Measurements from ENCODE around the gene UIMC1. TPM values are rescaled to one million over a fixed set of nuclear protein-coding genes. Genes with fewer than 3 reads are reported as not detected.

The UIMC1 gene
- total RNA-seq, 1 donor from 2014 or later: 36.1 TPM

- H3K9me3 ChIP-seq (ENCODE audit: insufficient read depth, low read depth, low read length): no peaks in the 10 kb centered on the region
- no peaks in the 10 kb centered on the region for H3K36me3 ChIP-seq (ENCODE audit: insufficient read depth, low read length)
- H3K4me1 Mint-ChIP-seq (ENCODE audit: low read depth, unreplicated experiment): peaks cover 3% of the 10 kb centered on the region
- H3K4me2 ChIP-seq (ENCODE audit: low read length): no peak overlapping the region
- TF ChIP-seq EZH2 (IDR thresholded peaks at IDR 0.05; ENCODE audit: insufficient read depth, low read length): no peak
- TF ChIP-seq CTCF (IDR thresholded peaks at IDR 0.05; ENCODE audit: insufficient read depth, low read depth, low read length): no peak
- no peak overlapping the region for H3K4me3 Mint-ChIP-seq (ENCODE audit: unreplicated experiment)
- H3K9ac ChIP-seq (ENCODE audit: low read length): no peak overlapping the region
- no peaks in the 10 kb centered on the region for H3K79me2 ChIP-seq (ENCODE audit: insufficient read depth, low read length)
- H4K20me1 ChIP-seq (ENCODE audit: insufficient read depth, low read length): no peaks in the 10 kb centered on the region
- peaks cover 20% of the 10 kb centered on the region for H3K27me3 ChIP-seq (ENCODE audit: insufficient read depth, low read length)
- H3K4me1 ChIP-seq (ENCODE audit: insufficient read depth, low read length): no peaks in the 10 kb centered on the region
- H3K9me3 Mint-ChIP-seq (ENCODE audit: unreplicated experiment): peaks cover 7% of the 10 kb centered on the region
- peaks cover 85% of the 10 kb centered on the region for H3K27me3 Mint-ChIP-seq (ENCODE audit: low read depth, unreplicated experiment)
- no peak overlapping the region for H3K4me3 ChIP-seq (ENCODE audit: insufficient read depth, low read depth, low read length)
- no peak for DNase-seq (ENCODE audit: low read depth)
- H3K36me3 Mint-ChIP-seq (ENCODE audit: low read depth, unreplicated experiment): peaks cover 6% of the 10 kb centered on the region
- FAIRE-seq: no peak
- H3K27ac ChIP-seq (ENCODE audit: low read depth, low read length): no peak overlapping the region
- H2AFZ ChIP-seq (ENCODE audit: low read depth, low read length): no peak overlapping the region
- H3K27ac Mint-ChIP-seq (ENCODE audit: unreplicated experiment): no peak overlapping the region
Measured at GRCh38 chr5:176892663-176893062, 113.9 kb downstream of the UIMC1 start.

GRCh38 chr5:176891331-176891958, 115.1 kb downstream of the UIMC1 start:
- FAIRE-seq: no peak
- H3K9me3 Mint-ChIP-seq (ENCODE audit: unreplicated experiment): peaks cover 7% of the 10 kb centered on the region
- no peaks in the 10 kb centered on the region for H3K36me3 ChIP-seq (ENCODE audit: insufficient read depth, low read length)
- H3K27ac Mint-ChIP-seq (ENCODE audit: unreplicated experiment): no peak overlapping the region
- TF ChIP-seq EZH2 (IDR thresholded peaks at IDR 0.05; ENCODE audit: insufficient read depth, low read length) (no peak), CTCF (IDR thresholded peaks at IDR 0.05; ENCODE audit: insufficient read depth, low read depth, low read length) (no peak)
- H3K4me1 ChIP-seq (ENCODE audit: insufficient read depth, low read length): no peaks in the 10 kb centered on the region
- H3K4me3 Mint-ChIP-seq (ENCODE audit: unreplicated experiment): no peak overlapping the region
- peaks cover 5% of the 10 kb centered on the region for H3K36me3 Mint-ChIP-seq (ENCODE audit: low read depth, unreplicated experiment)
- H3K27me3 ChIP-seq (ENCODE audit: insufficient read depth, low read length): peaks cover 15% of the 10 kb centered on the region
- H3K9me3 ChIP-seq (ENCODE audit: insufficient read depth, low read depth, low read length): no peaks in the 10 kb centered on the region
- no peak overlapping the region for H3K9ac ChIP-seq (ENCODE audit: low read length)
- no peaks in the 10 kb centered on the region for H3K4me1 Mint-ChIP-seq (ENCODE audit: low read depth, unreplicated experiment)
- no peak for DNase-seq (ENCODE audit: low read depth)
- no peaks in the 10 kb centered on the region for H4K20me1 ChIP-seq (ENCODE audit: insufficient read depth, low read length)
- no peak overlapping the region for H3K4me2 ChIP-seq (ENCODE audit: low read length)
- H3K27me3 Mint-ChIP-seq (ENCODE audit: low read depth, unreplicated experiment): peaks cover 81% of the 10 kb centered on the region
- no peak overlapping the region for H2AFZ ChIP-seq (ENCODE audit: low read depth, low read length)
- H3K27ac ChIP-seq (ENCODE audit: low read depth, low read length): no peak overlapping the region
- H3K79me2 ChIP-seq (ENCODE audit: insufficient read depth, low read length): no peaks in the 10 kb centered on the region
- H3K4me3 ChIP-seq (ENCODE audit: insufficient read depth, low read depth, low read length): no peak overlapping the region
